Measurements from ENCODE around the gene PRCP. TPM values are rescaled to one million over a fixed set of nuclear protein-coding genes. Genes with fewer than 3 reads are reported as not detected.
A peak's percentile ranks its signal among the peaks of the same experiment; 100 is the strongest.

PRCP gene
- total and polyA plus RNA-seq, 8 donors = 7.9 to 37.8 (median 21.2) TPM

DNA sequence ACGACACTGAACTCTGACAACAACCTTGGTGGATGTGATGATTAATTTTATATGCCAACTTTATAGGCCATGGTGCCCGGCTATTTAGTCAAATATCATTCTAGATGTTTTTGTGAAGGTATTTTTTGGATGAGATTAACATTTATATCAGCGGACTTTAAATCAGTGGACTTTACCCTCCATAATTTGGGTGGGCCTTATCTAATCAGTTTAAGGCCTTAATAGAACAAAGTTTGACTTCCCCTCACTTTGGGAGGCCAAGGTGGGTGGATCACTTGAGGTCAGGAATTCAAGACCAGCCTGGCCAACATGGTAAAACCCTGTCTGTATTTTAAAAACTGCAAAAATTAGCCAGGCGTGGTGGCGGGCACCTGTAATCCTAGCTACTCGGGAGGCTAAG, 4.0 kb downstream of the PRCP start:
- H3K4me1 ChIP-seq = peaks cover 4 to 15% (median 6%) of the 10 kb centered on the region in 3 donors
- no peaks in the 10 kb centered on the region for H3K36me3 ChIP-seq
- H3K27ac ChIP-seq = no peak overlapping the region
- no peaks in the 10 kb centered on the region for H3K27me3 ChIP-seq
- 86 to 89% methylated on average over 6 of the region's 6 CpGs for WGBS, 2 donors
- ATAC-seq (no peak), FAIRE-seq (no peak), DNase-seq (no peak)
- H3K9me3 ChIP-seq = no peaks in the 10 kb centered on the region
- H3K4me3 ChIP-seq = no peak overlapping the region
- no peak for TF ChIP-seq CTCF (IDR thresholded peaks at IDR 0.05)
- intact Hi-C loops (cut with DNase I) = no loop called here

DNA sequence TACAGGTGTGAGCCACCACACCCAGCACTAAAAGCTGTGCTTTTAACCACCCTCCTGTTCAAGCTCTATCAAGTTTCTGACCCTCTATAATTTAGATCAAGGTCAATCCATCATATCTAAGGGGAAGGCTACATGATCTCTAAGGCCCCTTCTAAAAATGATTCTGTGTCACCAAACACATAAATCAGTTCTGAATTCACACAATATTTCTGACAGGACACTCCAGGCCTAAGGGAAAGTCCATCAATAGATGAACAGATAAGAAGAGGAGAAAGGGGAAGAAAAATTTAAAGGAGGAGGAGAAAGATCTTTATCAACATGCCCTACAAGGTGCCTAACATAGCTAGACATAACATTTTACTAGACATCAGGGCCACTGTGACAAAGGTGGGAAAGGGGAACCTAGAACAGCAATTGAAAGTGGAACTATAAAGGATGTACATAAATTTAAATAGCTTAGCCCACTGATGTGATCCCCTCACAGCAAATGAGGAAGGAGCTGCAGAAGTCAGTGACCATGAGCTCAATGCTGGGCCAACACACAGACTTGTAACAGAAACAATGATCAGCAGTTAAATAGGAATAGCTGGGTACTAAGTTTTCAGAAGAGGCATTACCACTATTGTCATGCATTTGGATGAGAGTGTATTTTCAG, 4.7 kb downstream of the PRCP start:
- no peak for TF ChIP-seq CTCF (IDR thresholded peaks at IDR 0.05)
- H3K27ac ChIP-seq = no peak overlapping the region
- H3K9me3 ChIP-seq = no peaks in the 10 kb centered on the region
- peaks cover 4 to 15% (median 6%) of the 10 kb centered on the region in 3 donors for H3K4me1 ChIP-seq
- no peaks in the 10 kb centered on the region for H3K27me3 ChIP-seq
- H3K4me3 ChIP-seq = no peak overlapping the region
- no peaks in the 10 kb centered on the region for H3K36me3 ChIP-seq
- ATAC-seq (no peak), FAIRE-seq (no peak), DNase-seq (no peak)
- intact Hi-C loops (cut with DNase I) = no loop called here

DNA sequence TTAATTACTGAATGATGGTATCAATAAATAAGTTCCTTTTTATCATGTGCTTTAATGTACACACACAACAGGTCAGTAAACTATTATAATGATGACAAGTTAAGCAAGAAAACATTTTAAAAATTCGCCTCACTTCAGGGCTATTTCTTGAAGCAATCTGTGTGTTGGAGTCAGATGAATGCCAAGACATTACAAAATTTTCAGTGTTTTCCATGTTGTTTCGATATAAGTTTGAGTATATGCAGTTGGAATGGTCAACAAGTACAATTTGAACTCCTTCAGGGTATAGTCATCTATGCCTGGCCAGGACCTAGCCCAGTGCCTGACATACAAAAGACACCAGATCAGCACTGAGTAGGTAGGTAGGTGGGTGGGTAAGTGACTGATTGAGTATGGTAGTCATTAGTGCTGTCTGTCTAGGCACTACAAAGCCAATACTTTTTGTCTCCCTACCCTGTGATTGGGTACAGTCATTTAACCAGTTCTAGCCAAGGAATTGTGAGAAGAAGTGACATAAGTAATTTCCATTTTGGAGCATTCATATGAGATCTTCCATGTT, 7.5 kb downstream of the PRCP start:
- FAIRE-seq = peak; percentile 57

GRCh38 chr11:82890936-82891335, 9.3 kb downstream of the PRCP start:
- H3K36me3 ChIP-seq = no peaks in the 10 kb centered on the region
- H3K4me1 ChIP-seq = no peaks in the 10 kb centered on the region
- no peak for ATAC-seq
- no peak for DNase-seq
- no peak overlapping the region for H3K4me3 ChIP-seq
- no peaks in the 10 kb centered on the region for H3K27me3 ChIP-seq
- intact Hi-C loops (cut with DNase I) = no loop called here
- no peak overlapping the region for H3K27ac ChIP-seq
- no peak for TF ChIP-seq CTCF (IDR thresholded peaks at IDR 0.05)
- H3K9me3 ChIP-seq = no peaks in the 10 kb centered on the region
- FAIRE-seq = no peak

More for the DNA sequence above, 7.5 kb downstream of the PRCP start:
- H3K36me3 ChIP-seq = no peaks in the 10 kb centered on the region
- no peak for ATAC-seq
- no peak overlapping the region for H3K4me3 ChIP-seq
- no peaks in the 10 kb centered on the region for H3K4me1 ChIP-seq
- no peak for DNase-seq
- WGBS, 2 donors = 91 to 97% methylated on average over 2 of the region's 2 CpGs
- H3K27me3 ChIP-seq = no peaks in the 10 kb centered on the region
- no peak overlapping the region for H3K27ac ChIP-seq
- TF ChIP-seq CTCF (IDR thresholded peaks at IDR 0.05) = no peak
- intact Hi-C loops (cut with DNase I) = no loop called here
- H3K9me3 ChIP-seq = no peaks in the 10 kb centered on the region

DNA sequence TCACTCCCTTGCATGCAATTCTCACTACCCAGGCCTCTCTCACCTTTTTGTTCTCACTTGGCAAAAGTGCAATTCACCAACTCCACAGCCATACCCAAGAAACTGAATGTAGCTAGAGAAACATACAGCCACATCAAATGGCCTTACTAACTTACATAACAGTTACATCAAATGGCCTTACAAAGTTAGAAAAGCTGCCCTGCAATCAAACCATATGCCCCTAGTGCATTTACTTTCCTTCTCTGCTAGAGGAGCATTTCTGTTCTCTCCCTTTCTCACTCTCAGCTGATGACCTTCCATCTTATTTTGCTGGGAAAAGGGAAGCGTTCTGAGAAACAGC, 10.3 kb downstream of the PRCP start:
- no peak overlapping the region for H3K27ac ChIP-seq
- FAIRE-seq = no peak

More for the DNA sequence above, 10.3 kb downstream of the PRCP start:
- ATAC-seq (no peak), DNase-seq (no peak)
- WGBS, 2 donors = 94 to 100% methylated on average over 1 of the region's 1 CpG
- intact Hi-C loops (cut with DNase I) = no loop called here
- Histone ChIP-seq H3K4me1 (peaks cover 0 to 3% (median 0%) of the 10 kb centered on the region in 3 donors), H3K27me3 (no peaks in the 10 kb centered on the region), H3K36me3 (no peaks in the 10 kb centered on the region), H3K9me3 (no peaks in the 10 kb centered on the region), H3K4me3 (no peak overlapping the region)
- no peak for TF ChIP-seq CTCF (IDR thresholded peaks at IDR 0.05)

Data from pancreas (tissue), 10 donors.